ENCODE results near the gene SRXN1.

DNA sequence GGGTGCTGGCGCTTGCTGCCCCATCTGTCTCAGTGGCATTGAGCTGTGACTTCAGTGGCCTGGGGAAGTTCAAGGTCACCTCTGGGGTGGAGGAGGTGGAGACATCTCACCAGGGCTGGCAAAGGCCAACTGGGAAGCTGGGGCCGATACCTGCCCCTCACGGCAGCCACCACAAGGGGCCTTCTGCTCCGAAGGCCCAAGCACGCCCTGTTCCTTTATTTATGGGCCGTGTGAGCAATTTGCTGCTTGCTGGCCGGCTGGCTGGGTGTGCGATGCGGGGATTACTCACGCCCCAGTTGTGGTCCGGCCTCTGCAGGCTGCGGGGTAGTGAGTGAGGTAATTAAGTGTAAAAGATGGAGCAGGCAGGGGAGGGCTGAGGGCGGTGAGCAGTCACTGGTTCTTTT, 35.8 kb upstream of the SRXN1 start:
- TF ChIP-seq, protein P1, sequence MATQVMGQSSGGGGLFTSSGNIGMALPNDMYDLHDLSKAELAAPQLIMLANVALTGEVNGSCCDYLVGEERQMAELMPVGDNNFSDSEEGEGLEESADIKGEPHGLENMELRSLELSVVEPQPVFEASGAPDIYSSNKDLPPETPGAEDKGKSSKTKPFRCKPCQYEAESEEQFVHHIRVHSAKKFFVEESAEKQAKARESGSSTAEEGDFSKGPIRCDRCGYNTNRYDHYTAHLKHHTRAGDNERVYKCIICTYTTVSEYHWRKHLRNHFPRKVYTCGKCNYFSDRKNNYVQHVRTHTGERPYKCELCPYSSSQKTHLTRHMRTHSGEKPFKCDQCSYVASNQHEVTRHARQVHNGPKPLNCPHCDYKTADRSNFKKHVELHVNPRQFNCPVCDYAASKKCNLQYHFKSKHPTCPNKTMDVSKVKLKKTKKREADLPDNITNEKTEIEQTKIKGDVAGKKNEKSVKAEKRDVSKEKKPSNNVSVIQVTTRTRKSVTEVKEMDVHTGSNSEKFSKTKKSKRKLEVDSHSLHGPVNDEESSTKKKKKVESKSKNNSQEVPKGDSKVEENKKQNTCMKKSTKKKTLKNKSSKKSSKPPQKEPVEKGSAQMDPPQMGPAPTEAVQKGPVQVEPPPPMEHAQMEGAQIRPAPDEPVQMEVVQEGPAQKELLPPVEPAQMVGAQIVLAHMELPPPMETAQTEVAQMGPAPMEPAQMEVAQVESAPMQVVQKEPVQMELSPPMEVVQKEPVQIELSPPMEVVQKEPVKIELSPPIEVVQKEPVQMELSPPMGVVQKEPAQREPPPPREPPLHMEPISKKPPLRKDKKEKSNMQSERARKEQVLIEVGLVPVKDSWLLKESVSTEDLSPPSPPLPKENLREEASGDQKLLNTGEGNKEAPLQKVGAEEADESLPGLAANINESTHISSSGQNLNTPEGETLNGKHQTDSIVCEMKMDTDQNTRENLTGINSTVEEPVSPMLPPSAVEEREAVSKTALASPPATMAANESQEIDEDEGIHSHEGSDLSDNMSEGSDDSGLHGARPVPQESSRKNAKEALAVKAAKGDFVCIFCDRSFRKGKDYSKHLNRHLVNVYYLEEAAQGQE (IDR thresholded peaks at IDR 0.05; ENCODE audit: insufficient read depth in 1 of 2, low read depth in 2 of 2, low read length in 2 of 2): no peak
- TF ChIP-seq POLR2AphosphoS5 (IDR thresholded peaks at IDR 0.05; ENCODE audit: low read depth, low read length) (no peak), FOXP2 (optimal IDR thresholded peaks at IDR 0.05; ENCODE audit: borderline replicate concordance, extremely low read depth, extremely low read length, insufficient read depth) (no peak), TAF1 (IDR thresholded peaks at IDR 0.05; ENCODE audit: borderline replicate concordance, insufficient read depth, low read length) (no peak)
